ENCODE measurements around the gene SLC4A8. TPM values are rescaled to one million over a fixed set of nuclear protein-coding genes. Genes with fewer than 3 reads are reported as not detected.

SLC4A8 gene
- 0.51 and 0.88 TPM in 2 replicates for total RNA-seq (2011; cell fraction: chromatin; rRNA removed; ENCODE audit: low replicate concordance)
- 0.33 and 0.39 TPM in 2 replicates for total RNA-seq (2011; cell fraction: nucleolus; rRNA removed)
- total RNA-seq (2011; cell fraction: nucleoplasm; rRNA removed): 0.31 TPM in 1 of 2 replicates, not detected in the other
- total RNA-seq (2014; rRNA removed) (0.04 and 1.5 TPM in 2 replicates), total RNA-seq (2014; rRNA removed; fragmentation: Illumina TruSeq; extraction: Trizol) (0.04 and 0.06 TPM in 2 replicates), total RNA-seq (2015; rRNA removed; fragmentation: Illumina TruSeq; extraction: Trizol) (0.07 and 0.41 TPM in 2 replicates), total RNA-seq (2021) (not detected in 2 replicates), polyA plus RNA-seq (2011; rRNA removed) (0.35 and 0.62 TPM in 2 replicates), polyA plus RNA-seq (2014; fragmentation: Illumina TruSeq; extraction: Trizol) (0.15 and 0.25 TPM in 2 replicates), polyA plus RNA-seq (2014; fragmentation: Nextera tagmentation; extraction: Ambion mirVana) (under 1 TPM in 1 of 2 experiments, not detected in 1; 0.06 TPM), polyA plus RNA-seq (2014; rRNA removed) (0.12 and 0.24 TPM in 2 replicates), polyA minus RNA-seq (2011; rRNA and poly(A)+ RNA removed) (0.25 and 0.33 TPM in 2 replicates), Bru-seq, nascent RNA (percentile 18 among the genes with signal in this experiment), BruChase-seq, experiment 1, labeled RNA remaining after a 2-hour chase (percentile 10 among the genes with signal in this experiment), BruChase-seq, experiment 2, labeled RNA remaining after a 6-hour chase (percentile 14 among the genes with signal in this experiment)
- polyA plus RNA-seq (2011; cell fraction: cytosol; rRNA removed): 0.22 and 0.51 TPM in 2 replicates
- polyA plus RNA-seq (2011; cell fraction: nucleus; rRNA removed): 0.70 and 0.79 TPM in 2 replicates
- polyA plus RNA-seq (2012): 0.08 and 0.10 TPM in 2 replicates
- polyA minus RNA-seq (2011; cell fraction: cytosol; rRNA and poly(A)+ RNA removed): not detected in 2 replicates
- polyA minus RNA-seq (2011; cell fraction: nucleus; rRNA and poly(A)+ RNA removed): 0.13 and 0.78 TPM in 2 replicates
- long read RNA-seq, experiment 1: 0 reads
- long read RNA-seq, experiment 2: 0 reads
- long read RNA-seq, experiment 3: 0 reads

GRCh38 chr12:51424662-51425539 lies at the start of gene SLC4A8:
Gene SLC4A8, plus strand, starts transcription at chr12:51424831. Its CDS starts 157 bp downstream, at chr12:51424988.
- Histone ChIP-seq H3K9me1 (ENCODE audit: control insufficient read depth, insufficient read depth, low read length) (no peaks in the 10 kb centered on the region), H3K4me3 (peak within 1 kb of the TSS; percentile 16; the same call in 1 of the 2 replicates), H4K20me1 (replicated peaks; ENCODE audit: control insufficient read depth, insufficient read depth, low read length) (peaks cover 5% of the 10 kb centered on the region; the same call in 1 of the 2 replicates), H3K9me3 (replicated peaks; ENCODE audit: control insufficient read depth, insufficient read depth, low read depth, low read length) (no peaks in the 10 kb centered on the region), H2AFZ (ENCODE audit: low read depth, low read length) (no peak within 1 kb of the TSS), H3K27ac (ENCODE audit: extremely low read depth, low read depth, low read length) (no peak within 1 kb of the TSS), H3K79me2 (ENCODE audit: control insufficient read depth, insufficient read depth, low read length) (no peaks in the 10 kb centered on the region), H3K4me1 (replicated peaks in 1 of 2; ENCODE audit: control insufficient read depth in 2 of 2, insufficient read depth in 2 of 2, low read length in 2 of 2) (peaks cover 0 to 9% of the 10 kb centered on the region in 2 experiments; a peak in 2 of 5 replicates), H3K36me3 (ENCODE audit: control insufficient read depth, insufficient read depth, low read length) (no peaks in the 10 kb centered on the region), H3K27me3 (ENCODE audit: control insufficient read depth in 2 of 2, insufficient read depth in 2 of 2, low read length in 2 of 2) (peaks cover 13 to 17% of the 10 kb centered on the region in 2 experiments; a peak in 4 of 5 replicates), H3K4me2 (ENCODE audit: insufficient read depth, low read length) (peak within 1 kb of the TSS; percentile 37), H3K9ac (ENCODE audit: insufficient read depth in 1 of 2, low read depth in 2 of 2, low read length in 2 of 2) (no peak within 1 kb of the TSS; a peak in 1 of 4 replicates)
- ATAC-seq (peak; percentile 99), FAIRE-seq (peak; percentile 70), DNase-seq (ENCODE audit: extremely low read depth in 1 of 4, low spot score in 3 of 4) (peak; percentile 82 to 97 (median 94))
- CTCF ChIA-PET (ENCODE audit: low intra/inter-chr PET ratio): interaction anchor here (1.1 to 1.9 kb wide), 2 partner anchors 43 to 107 kb away, joined by 3 to 5 read pairs; no protein-coding TSS in a partner anchor
- intact Hi-C loops (cut with micrococcal nuclease) (loop anchor here (5.0 kb wide), 1 partner anchor 397 kb away; no protein-coding TSS in a partner anchor), in situ Hi-C loops (cut with MboI) (loop anchor here (5.0 to 25.0 kb wide), 2 partner anchors 447 to 587 kb away; partner anchors contain the start of gene TAMALIN)
- POLR2A ChIA-PET: interaction anchor here (0.5 to 1.6 kb wide), 3 partner anchors 13 to 835 kb away, joined by 3 to 5 read pairs (median 4); no protein-coding TSS in a partner anchor
- WGBS (ENCODE audit: insufficient coverage, low coverage, missing lambda C conversion rate): 4% methylated on average over 67 of the region's 73 CpGs
- no TSS peak for BruUV-seq (replicated peaks)
- no peak for TF ChIP-seq ELF4 (CRISPR knock-in tag; IDR thresholded peaks at IDR 0.05)
- peak; percentile 41; the same call in 1 of the 2 replicates for TF ChIP-seq TFAP4 (CRISPR knock-in tag; IDR thresholded peaks at IDR 0.05; ENCODE audit: borderline replicate concordance)
- TF ChIP-seq RCOR1 (IDR thresholded peaks at IDR 0.05; ENCODE audit: borderline replicate concordance in 1 of 2, low read depth in 2 of 2, low read length in 2 of 2): peak in 1 of 2 experiments; percentile 69; a peak in 1 of 4 replicates
- TF ChIP-seq ZNF324 (CRISPR knock-in tag; IDR thresholded peaks at IDR 0.05): no peak
- TF ChIP-seq STAG1 (CRISPR knock-in tag; IDR thresholded peaks at IDR 0.05; ENCODE audit: borderline replicate concordance): peak; percentile 34; the same call in 1 of the 2 replicates
- 0 out of 4 replicates have a peak, but pooled peaks of 1 of the 2 experiments have one; percentile 2 for TF ChIP-seq CSDE1 (IDR thresholded peaks at IDR 0.05)
- TF ChIP-seq KHSRP (IDR thresholded peaks at IDR 0.05): no peak
- TF ChIP-seq YY1 (IDR thresholded peaks at IDR 0.05; ENCODE audit: borderline replicate concordance in 1 of 3, control insufficient read depth in 1 of 3, extremely low read depth in 1 of 3, insufficient read depth in 3 of 3, insufficient read length in 1 of 3, insufficient replicate concordance in 2 of 3, low read depth in 1 of 3, low read length in 2 of 3): no peak
- TF ChIP-seq CTBP1 (IDR thresholded peaks at IDR 0.05; ENCODE audit: borderline replicate concordance): peak; percentile 86

All from K562 (cell line).